ENCODE results near the gene FHIT.

The FHIT gene

DNA sequence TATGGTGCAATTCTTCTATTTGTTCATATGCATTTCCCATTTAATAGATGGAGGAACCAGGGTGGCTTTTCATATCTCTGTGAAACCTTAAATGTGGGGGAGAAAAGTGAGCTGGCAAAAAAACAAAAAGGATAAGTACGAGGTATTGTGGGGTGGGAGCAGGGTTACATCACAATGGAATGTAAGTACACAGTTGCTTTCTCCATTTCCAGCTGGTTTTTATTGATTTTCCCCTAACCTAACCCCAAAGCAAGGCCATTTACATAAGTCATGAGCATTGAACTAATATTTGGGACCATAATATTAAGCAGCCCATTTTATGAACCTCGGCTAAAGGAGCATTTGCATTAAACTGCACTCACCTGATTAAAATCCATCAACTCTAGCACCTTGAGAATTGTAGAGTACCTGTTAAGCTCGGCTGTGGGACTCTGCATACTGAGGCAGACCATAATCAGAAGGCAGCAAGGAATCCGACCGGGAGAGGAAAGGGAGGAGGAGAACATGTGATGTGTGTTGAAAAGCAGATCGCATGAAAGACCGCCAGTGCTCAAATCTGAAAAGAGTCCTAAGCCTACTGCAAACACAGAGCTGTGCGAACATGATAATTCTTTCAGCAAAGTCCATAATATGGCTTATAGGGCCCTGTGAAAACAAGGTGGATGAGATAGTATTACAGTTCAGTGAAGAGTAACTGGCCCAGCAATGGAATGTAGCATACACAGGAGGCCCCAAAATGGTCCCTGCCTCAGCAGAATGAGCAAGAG is 513.4 kb downstream of the FHIT start:
- POLR2A ChIA-PET (ENCODE audit: low non-redundant PET), result no interaction called here
- TF ChIP-seq CTCF (conservative IDR thresholded peaks at IDR 0.05; ENCODE audit: low read depth), result no peak
- no peak overlapping the region for H3K27ac ChIP-seq
- CTCF ChIA-PET, result no interaction called here
- no peak for DNase-seq (ENCODE audit: low spot score)

- DNase-seq (ENCODE audit: low spot score), result no peak
- no peak overlapping the region for H3K27ac ChIP-seq
- ChIA-PET CTCF (no interaction called here), POLR2A (ENCODE audit: low non-redundant PET) (no interaction called here)
- TF ChIP-seq CTCF (conservative IDR thresholded peaks at IDR 0.05; ENCODE audit: low read depth), result no peak
Measured at GRCh38 chr3:60730371-60730770, 520.9 kb downstream of the FHIT start.

DNA sequence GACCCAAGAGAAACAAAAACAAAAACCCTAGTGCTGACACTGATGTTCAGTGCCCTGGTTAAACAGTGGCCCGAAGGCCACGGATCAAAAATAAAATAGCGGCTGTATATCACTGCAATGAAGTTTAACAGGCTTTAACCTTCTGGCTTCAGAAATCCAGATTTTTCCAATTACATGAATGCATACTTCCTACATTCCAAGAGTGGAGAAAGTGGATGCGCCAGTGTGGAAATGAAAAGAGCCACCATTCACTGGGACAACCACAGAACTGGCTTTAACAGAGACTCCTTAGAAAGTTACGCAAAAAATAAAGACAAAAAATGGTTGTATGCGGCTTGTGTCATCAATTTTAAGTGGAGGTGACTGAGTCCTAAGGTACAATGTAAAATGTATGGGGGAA is 522.2 kb downstream of the FHIT start:
- TF ChIP-seq CTCF (conservative IDR thresholded peaks at IDR 0.05; ENCODE audit: low read depth), result no peak
- no peak for DNase-seq (ENCODE audit: low spot score)
- CTCF ChIA-PET, result no interaction called here
- H3K27ac ChIP-seq, result no peak overlapping the region
- POLR2A ChIA-PET (ENCODE audit: low non-redundant PET), result no interaction called here

- POLR2A ChIA-PET (ENCODE audit: low non-redundant PET), result no interaction called here
- no peak for TF ChIP-seq CTCF (conservative IDR thresholded peaks at IDR 0.05; ENCODE audit: low read depth)
- CTCF ChIA-PET, result no interaction called here
- DNase-seq (ENCODE audit: low spot score), result no peak
- no peak overlapping the region for H3K27ac ChIP-seq
Measured at GRCh38 chr3:60728006-60728405, 523.2 kb downstream of the FHIT start.

GRCh38 chr3:60720736-60721135 is 530.5 kb downstream of the FHIT start:
- POLR2A ChIA-PET (ENCODE audit: low non-redundant PET), result no interaction called here
- TF ChIP-seq CTCF (conservative IDR thresholded peaks at IDR 0.05; ENCODE audit: low read depth), result no peak
- DNase-seq (ENCODE audit: low spot score), result no peak
- no peak overlapping the region for H3K27ac ChIP-seq
- CTCF ChIA-PET, result no interaction called here

GRCh38 chr3:60716573-60716972 is 534.7 kb downstream of the FHIT start:
- TF ChIP-seq CTCF (conservative IDR thresholded peaks at IDR 0.05; ENCODE audit: low read depth), result no peak
- POLR2A ChIA-PET (ENCODE audit: low non-redundant PET), result no interaction called here
- CTCF ChIA-PET, result no interaction called here
- H3K27ac ChIP-seq, result no peak overlapping the region
- DNase-seq (ENCODE audit: low spot score), result no peak
